H9 (cell line): ENCODE results near the gene DECR2. TPM values are rescaled to one million over a fixed set of nuclear protein-coding genes. Genes with fewer than 3 reads are reported as not detected.
A peak's percentile ranks its signal among the peaks of the same experiment; 100 is the strongest.

ENCODE experiments used
- DNase-seq: peaks from one replicate; pipeline ENCODE4 v3.0.0-alpha.2; 2017
- H2AFZ ChIP-seq: one replicate; pipeline ENCODE4 v1.6.1; 2013; ENCODE audit warnings: mild to moderate bottlenecking, low read length, control low read depth, moderate library complexity
- H2AK5ac ChIP-seq: 2 replicates; pipeline ENCODE4 v1.6.1; 2013; ENCODE audit warnings: low read length, control low read depth, mixed read lengths; ENCODE audit not compliant: insufficient read length
- H2BK120ac ChIP-seq: one replicate; pipeline ENCODE4 v1.6.1; 2013; ENCODE audit warnings: low read depth, mild to moderate bottlenecking, low read length, control low read depth, inconsistent platforms; ENCODE audit not compliant: poor library complexity, severe bottlenecking
- H2BK12ac ChIP-seq: 2 replicates; pipeline ENCODE4 v1.6.1; 2013; ENCODE audit warnings: low read length, control low read depth, mixed read lengths, low read depth; ENCODE audit not compliant: insufficient read length
- H2BK15ac ChIP-seq: 2 replicates; pipeline ENCODE4 v1.6.1; 2013; ENCODE audit warnings: low read depth, low read length, control low read depth
- H2BK20ac ChIP-seq: one replicate; pipeline ENCODE4 v1.6.1; 2013; ENCODE audit warnings: low read depth, mild to moderate bottlenecking, low read length, control low read depth, inconsistent platforms; ENCODE audit not compliant: poor library complexity, severe bottlenecking
- H2BK5ac ChIP-seq: 2 replicates; pipeline ENCODE4 v1.6.1; 2013; ENCODE audit warnings: low read length, control low read depth, mixed read lengths; ENCODE audit not compliant: insufficient read length
- H3K14ac ChIP-seq: 2 replicates; pipeline ENCODE4 v1.6.1; 2013; ENCODE audit warnings: low read length, control low read depth; ENCODE audit not compliant: insufficient read depth
- H3K18ac ChIP-seq: 2 replicates; pipeline ENCODE4 v1.6.1; 2013; ENCODE audit warnings: low read depth, mild to moderate bottlenecking, mixed read lengths, low read length, control low read depth; ENCODE audit not compliant: insufficient read length
- H3K23ac ChIP-seq: 2 replicates; pipeline ENCODE4 v1.6.1; 2013; ENCODE audit warnings: low read length, control low read depth, mixed read lengths, low read depth; ENCODE audit not compliant: insufficient read length
- H3K23me2 ChIP-seq: 2 replicates; pipeline ENCODE4 v1.6.1; 2013; ENCODE audit warnings: low read depth, mild to moderate bottlenecking, mixed read lengths, low read length, control low read depth; ENCODE audit not compliant: insufficient read length, poor library complexity, severe bottlenecking
- H3K27ac ChIP-seq: 2 replicates; pipeline ENCODE4 v1.5.1; 2013; ENCODE audit warnings: low read length, control low read depth, mixed read lengths, low read depth; ENCODE audit not compliant: insufficient read length
- H3K27me3 ChIP-seq: 2 replicates; pipeline ENCODE4 v1.6.1; 2013; ENCODE audit warnings: low read length, control low read depth, inconsistent platforms; ENCODE audit not compliant: insufficient read depth
- H3K4ac ChIP-seq: 2 replicates; pipeline ENCODE4 v1.6.1; 2013; ENCODE audit warnings: low read depth, mild to moderate bottlenecking, control low read depth, inconsistent platforms, low read length, moderate library complexity
- H3K4me1 ChIP-seq: 2 replicates; pipeline ENCODE4 v1.6.1; 2013; ENCODE audit warnings: low read length, control low read depth, inconsistent platforms; ENCODE audit not compliant: insufficient read depth
- H3K4me2 ChIP-seq: 2 replicates; pipeline ENCODE4 v1.6.1; 2013; ENCODE audit warnings: low read length, control low read depth, mixed read lengths; ENCODE audit not compliant: insufficient read length, insufficient read depth
- H3K56ac ChIP-seq: 2 replicates; pipeline ENCODE4 v1.6.1; 2013; ENCODE audit warnings: low read depth, mild to moderate bottlenecking, mixed read lengths, low read length, control low read depth; ENCODE audit not compliant: insufficient read length
- H3K79me1 ChIP-seq: 2 replicates; pipeline ENCODE4 v1.6.1; 2013; ENCODE audit warnings: low read depth, mild to moderate bottlenecking, moderate library complexity, low read length, control low read depth, inconsistent platforms; ENCODE audit not compliant: insufficient read depth, poor library complexity, severe bottlenecking
- H3K79me2 ChIP-seq: 2 replicates; pipeline ENCODE4 v1.6.1; 2013; ENCODE audit warnings: low read length, control low read depth, inconsistent platforms; ENCODE audit not compliant: insufficient read depth
- H3K9ac ChIP-seq: 2 replicates; pipeline ENCODE4 v1.6.1; 2013; ENCODE audit warnings: low read length, control low read depth, mixed read lengths; ENCODE audit not compliant: insufficient read length; ENCODE audit errors: extremely low read depth
- H3K9me3 ChIP-seq: one replicate; pipeline ENCODE4 v1.6.1; 2013; ENCODE audit warnings: low read depth, low read length, inconsistent platforms; ENCODE audit not compliant: control insufficient read depth
- H3T11ph ChIP-seq: one replicate; pipeline ENCODE4 v1.6.1; 2013; ENCODE audit warnings: mild to moderate bottlenecking, low read length, control low read depth, inconsistent platforms
- H4K20me1 ChIP-seq: one replicate; pipeline ENCODE4 v1.6.1; 2013; ENCODE audit not compliant: control insufficient read depth, insufficient read length, insufficient read depth
- H4K5ac ChIP-seq: 2 replicates; pipeline ENCODE4 v1.6.1; 2013; ENCODE audit warnings: low read depth, mild to moderate bottlenecking, mixed read lengths, low read length, control low read depth; ENCODE audit not compliant: insufficient read length
- H4K8ac ChIP-seq: replicated peaks from 2 replicates; pipeline ENCODE4 v1.6.1; 2013; ENCODE audit warnings: low read length, control low read depth, mixed read lengths, low read depth; ENCODE audit not compliant: insufficient read length
- H4K91ac ChIP-seq: 2 replicates; pipeline ENCODE4 v1.6.1; 2013; ENCODE audit warnings: low read depth, mild to moderate bottlenecking, moderate library complexity, mixed read lengths, low read length, control low read depth; ENCODE audit not compliant: insufficient read length
- H3K27ac Mint-ChIP-seq, 3 experiments: 2 replicates in 2 of 3; 3 replicates in 1 of 3; pipeline ENCODE4 v1.8.0; 2020 to 2021; ENCODE audit warnings: mixed read lengths in 3 of 3, mild to moderate bottlenecking in 1 of 3, moderate library complexity in 1 of 3
- H3K27me3 Mint-ChIP-seq: 2 replicates; pipeline ENCODE4 v1.8.0; 2021; ENCODE audit warnings: low read depth, mild to moderate bottlenecking, moderate library complexity, mixed read lengths
- H3K36me3 Mint-ChIP-seq, 3 experiments: 2 replicates in 2 of 3; 3 replicates in 1 of 3; pipeline ENCODE4 v1.8.0; 2020 to 2021; ENCODE audit warnings: low read depth in 3 of 3, mixed read lengths in 3 of 3; ENCODE audit not compliant: insufficient read depth in 1 of 3
- H3K4me1 Mint-ChIP-seq, 2 experiments: 2 replicates each; pipeline ENCODE4 v1.8.0; 2020; ENCODE audit warnings: mixed read lengths in 2 of 2
- H3K4me3 Mint-ChIP-seq, 2 experiments: 2 replicates in 1 of 2; 3 replicates in 1 of 2; pipeline ENCODE4 v1.8.0; 2020 to 2021; ENCODE audit warnings: mild to moderate bottlenecking in 2 of 2, mixed read lengths in 2 of 2, moderate library complexity in 1 of 2
- H3K9me3 Mint-ChIP-seq, 2 experiments: 2 replicates in 1 of 2; 3 replicates in 1 of 2; pipeline ENCODE4 v1.8.0; 2020; ENCODE audit warnings: mild to moderate bottlenecking in 2 of 2, mixed read lengths in 2 of 2, moderate library complexity in 1 of 2
- WGBS: extraction: QIAGEN DNeasy Blood & Tissue Kit; methylation state at CpG from one replicate; pipeline ENCODE4 v1.1.7; 2013; ENCODE audit warnings: missing lambda C conversion rate, low lambda C conversion rate, mixed read lengths; ENCODE audit not compliant: insufficient read length; ENCODE audit errors: extremely low coverage; 5-methylcytosine and 5-hydroxymethylcytosine counted together
- total RNA-seq: library from RNA; stranded (reverse); gene quantifications from 2 replicates; pipeline ENCODE4 v1.2.1, GENCODE V29; 2021
- TF ChIP-seq, protein P1 (sequence below): fragments of 200-600 bp; sonication (generic); conservative IDR thresholded peaks from 3 replicates; pipeline ENCODE4 v1.8.0; 2021; ENCODE audit warnings: antibody characterized with exemption, mild to moderate bottlenecking

Gene DECR2
- total RNA-seq, 1 experiment from 2014 or later: 39.3 TPM

DNA sequence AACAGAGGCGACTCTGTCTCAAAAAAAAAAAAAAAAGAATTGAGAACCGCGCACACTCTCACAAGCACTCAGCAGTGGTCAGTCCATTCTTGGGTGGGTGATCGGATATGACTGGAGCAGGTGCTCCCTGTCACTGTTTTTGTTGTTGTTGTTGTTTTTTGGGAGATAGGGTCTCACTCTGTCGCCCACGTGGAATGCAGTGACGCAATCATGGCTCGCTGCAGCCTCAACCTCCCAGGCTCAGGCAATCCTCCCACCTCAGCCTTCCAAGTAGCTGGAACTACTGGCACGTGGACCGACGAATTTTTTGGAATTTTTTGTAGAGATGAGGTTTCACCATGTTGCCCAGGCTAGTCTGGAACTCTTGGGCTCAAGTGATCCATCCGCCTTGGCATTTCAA is 53.8 kb downstream of the DECR2 start:
- H2BK20ac ChIP-seq: no peak overlapping the region
- H4K8ac ChIP-seq: no peak overlapping the region
- H2BK120ac ChIP-seq: no peak overlapping the region
- H3K27ac ChIP-seq: no peak overlapping the region
- no peaks in the 10 kb centered on the region for H3K27me3 ChIP-seq
- no peaks in the 10 kb centered on the region for H3K79me2 ChIP-seq
- no peak overlapping the region for H3T11ph ChIP-seq
- no peak overlapping the region for H2AFZ ChIP-seq
- no peak overlapping the region for H3K56ac ChIP-seq
- DNase-seq: no peak
- no peak overlapping the region for H3K9ac ChIP-seq
- no peak overlapping the region for H3K14ac ChIP-seq
- H3K79me1 ChIP-seq: no peaks in the 10 kb centered on the region
- no peak overlapping the region for H2BK5ac ChIP-seq
- no peaks in the 10 kb centered on the region for H3K23me2 ChIP-seq
- H3K4me2 ChIP-seq: no peak overlapping the region
- Mint-ChIP-seq H3K27ac (peak overlapping the region in 1 of 3 experiments; percentile 61; a peak in 1 of 7 replicates), H3K4me3 (no peak overlapping the region), H3K36me3 (no peaks in the 10 kb centered on the region; a peak in 1 of 7 replicates), H3K9me3 (no peaks in the 10 kb centered on the region), H3K4me1 (peaks cover 15 to 26% of the 10 kb centered on the region in 2 experiments), H3K27me3 (no peaks in the 10 kb centered on the region)
- TF ChIP-seq, protein P1, sequence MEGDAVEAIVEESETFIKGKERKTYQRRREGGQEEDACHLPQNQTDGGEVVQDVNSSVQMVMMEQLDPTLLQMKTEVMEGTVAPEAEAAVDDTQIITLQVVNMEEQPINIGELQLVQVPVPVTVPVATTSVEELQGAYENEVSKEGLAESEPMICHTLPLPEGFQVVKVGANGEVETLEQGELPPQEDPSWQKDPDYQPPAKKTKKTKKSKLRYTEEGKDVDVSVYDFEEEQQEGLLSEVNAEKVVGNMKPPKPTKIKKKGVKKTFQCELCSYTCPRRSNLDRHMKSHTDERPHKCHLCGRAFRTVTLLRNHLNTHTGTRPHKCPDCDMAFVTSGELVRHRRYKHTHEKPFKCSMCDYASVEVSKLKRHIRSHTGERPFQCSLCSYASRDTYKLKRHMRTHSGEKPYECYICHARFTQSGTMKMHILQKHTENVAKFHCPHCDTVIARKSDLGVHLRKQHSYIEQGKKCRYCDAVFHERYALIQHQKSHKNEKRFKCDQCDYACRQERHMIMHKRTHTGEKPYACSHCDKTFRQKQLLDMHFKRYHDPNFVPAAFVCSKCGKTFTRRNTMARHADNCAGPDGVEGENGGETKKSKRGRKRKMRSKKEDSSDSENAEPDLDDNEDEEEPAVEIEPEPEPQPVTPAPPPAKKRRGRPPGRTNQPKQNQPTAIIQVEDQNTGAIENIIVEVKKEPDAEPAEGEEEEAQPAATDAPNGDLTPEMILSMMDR: no peak
- no peak overlapping the region for H3K18ac ChIP-seq
- H3K23ac ChIP-seq: no peak overlapping the region
- no peak overlapping the region for H4K91ac ChIP-seq
- H2BK15ac ChIP-seq: no peak overlapping the region
- peaks cover 3% of the 10 kb centered on the region; the same call in 1 of the 2 replicates for H3K4me1 ChIP-seq
- no peak overlapping the region for H3K4ac ChIP-seq
- no peaks in the 10 kb centered on the region for H3K9me3 ChIP-seq
- H4K20me1 ChIP-seq: no peaks in the 10 kb centered on the region
- no peak overlapping the region for H2BK12ac ChIP-seq
- no peak overlapping the region for H4K5ac ChIP-seq
- WGBS: no CpG with 5 or more reads among the region's 12 CpGs
- H2AK5ac ChIP-seq: no peak overlapping the region
